ENCODE data around the gene PPP1R9A.

- TF ChIP-seq GATA2 (IDR thresholded peaks at IDR 0.05; ENCODE audit: low read depth, low read length), result no peak
- TF ChIP-seq GATA3 (IDR thresholded peaks at IDR 0.05; ENCODE audit: low read depth, low read length), result no peak
These were observed 293.3 kb downstream of the PPP1R9A start for GRCh38 chr7:95200741-95201140.

All from SH-SY5Y (cell line).